SK-N-SH treated with all-trans-retinoic acid at 6 μM for 48 hours (cell line): ENCODE measurements around the gene RBP2.

Experiments
- ATAC-seq: fragments of 200-7000 bp; cut with Tn5 transposase; 3 replicates; pipeline ENCODE4 v1.9.1; 2020; ENCODE audit warnings: mild to moderate bottlenecking, moderate library complexity
- CREB5 ChIP-seq: fragments of 250-450 bp; sonication (Bioruptor Pico); IDR thresholded peaks from 2 replicates; pipeline ENCODE4 v1.5.1; 2020; ENCODE audit warnings: low read depth, mild to moderate bottlenecking, moderate library complexity
- CSDC2 ChIP-seq: fragments of 250-450 bp; sonication (Bioruptor Pico); IDR thresholded peaks from 2 replicates; pipeline ENCODE4 v1.5.0; 2020; ENCODE audit warnings: mild to moderate bottlenecking, moderate library complexity
- CSRNP3 ChIP-seq: fragments of 250-450 bp; sonication (Bioruptor Pico); IDR thresholded peaks from 2 replicates; pipeline ENCODE4 v1.5.1; 2021; ENCODE audit warnings: mild to moderate bottlenecking, moderate library complexity
- ESRRG ChIP-seq: fragments of 250-450 bp; sonication (Bioruptor Pico); IDR thresholded peaks from 2 replicates; pipeline ENCODE4 v1.6.1; 2021; ENCODE audit warnings: mild to moderate bottlenecking
- ISL1 ChIP-seq: fragments of 250-450 bp; sonication (Bioruptor Pico); IDR thresholded peaks from 2 replicates; pipeline ENCODE4 v2.1.2; 2022; ENCODE audit warnings: mild to moderate bottlenecking, moderate library complexity
- PATZ1 ChIP-seq: fragments of 250-450 bp; sonication (Bioruptor Pico); IDR thresholded peaks from 2 replicates; pipeline ENCODE4 v1.8.0; 2020; ENCODE audit warnings: mild to moderate bottlenecking, moderate library complexity, borderline replicate concordance
- POU6F1 ChIP-seq: fragments of 250-450 bp; sonication (Bioruptor Pico); IDR thresholded peaks from 2 replicates; pipeline ENCODE4 v1.8.0; 2021; ENCODE audit warnings: low read depth, mild to moderate bottlenecking, moderate library complexity, borderline replicate concordance
- PPARA ChIP-seq: fragments of 250-450 bp; sonication (Bioruptor Pico); IDR thresholded peaks from 2 replicates; pipeline ENCODE4 v1.5.0; 2020; ENCODE audit warnings: mild to moderate bottlenecking, borderline replicate concordance
- RARB ChIP-seq: fragments of 250-450 bp; sonication (Bioruptor Pico); IDR thresholded peaks from 2 replicates; pipeline ENCODE4 v1.8.0; 2021; ENCODE audit warnings: mild to moderate bottlenecking, moderate library complexity
- SNAI2 ChIP-seq: fragments of 250-450 bp; sonication (Bioruptor Pico); IDR thresholded peaks from 2 replicates; pipeline ENCODE4 v1.5.0; 2020; ENCODE audit warnings: mild to moderate bottlenecking, moderate library complexity
- TCF4 ChIP-seq: fragments of 250-450 bp; sonication (Bioruptor Pico); IDR thresholded peaks from 2 replicates; pipeline ENCODE4 v1.8.0; 2021; ENCODE audit warnings: mild to moderate bottlenecking, moderate library complexity, borderline replicate concordance
- TSHZ2 ChIP-seq: fragments of 250-450 bp; sonication (Bioruptor Pico); IDR thresholded peaks from 2 replicates; pipeline ENCODE4 v1.5.0; 2020; ENCODE audit warnings: mild to moderate bottlenecking, moderate library complexity
- ZC3H10 ChIP-seq: fragments of 250-450 bp; sonication (Bioruptor Pico); IDR thresholded peaks from 2 replicates; pipeline ENCODE4 v1.5.1; 2021; ENCODE audit warnings: mild to moderate bottlenecking, moderate library complexity
- ZFP3 ChIP-seq: fragments of 250-450 bp; sonication (Bioruptor Pico); IDR thresholded peaks from 2 replicates; pipeline ENCODE4 v1.5.0; 2020; ENCODE audit warnings: mild to moderate bottlenecking, moderate library complexity
- ZNF565 ChIP-seq: fragments of 450-650 bp; formaldehyde crosslinking; conservative IDR thresholded peaks from 2 replicates; pipeline ENCODE4 v1.5.0; 2020; ENCODE audit warnings: low read depth, mild to moderate bottlenecking, moderate library complexity
- ZNF70 ChIP-seq: fragments of 450-650 bp; formaldehyde crosslinking; IDR thresholded peaks from 2 replicates; pipeline ENCODE4 v1.5.0; 2020; ENCODE audit warnings: mild to moderate bottlenecking, moderate library complexity
- ZNF8 ChIP-seq: fragments of 450-650 bp; formaldehyde crosslinking; IDR thresholded peaks from 2 replicates; pipeline ENCODE4 v1.5.0; 2020; ENCODE audit warnings: mild to moderate bottlenecking, moderate library complexity

RBP2 gene

GRCh38 chr3:139430493-139430892 is 45.8 kb downstream of the RBP2 start:
- ATAC-seq = no peak
- TF ChIP-seq POU6F1 (CRISPR knock-in tag) (no peak), PPARA (CRISPR knock-in tag) (no peak), CSDC2 (CRISPR knock-in tag) (no peak), SNAI2 (CRISPR knock-in tag) (no peak), RARB (CRISPR knock-in tag) (no peak), PATZ1 (no peak), ZC3H10 (CRISPR knock-in tag) (no peak), ZNF565 (no peak), ISL1 (no peak)

GRCh38 chr3:139427283-139428060 is 48.8 kb downstream of the RBP2 start:
- no peak for TF ChIP-seq RARB (CRISPR knock-in tag)
- TF ChIP-seq ZNF70 (CRISPR knock-in tag) = no peak
- peak; percentile 97 for ATAC-seq

GRCh38 chr3:139425745-139426400 is 50.4 kb downstream of the RBP2 start:
- no peak for TF ChIP-seq POU6F1 (CRISPR knock-in tag)
- TF ChIP-seq TSHZ2 = no peak
- no peak for TF ChIP-seq PPARA (CRISPR knock-in tag)
- TF ChIP-seq TCF4 (CRISPR knock-in tag) = no peak
- no peak for TF ChIP-seq ZC3H10 (CRISPR knock-in tag)
- TF ChIP-seq ZNF565 = no peak
- TF ChIP-seq ZFP3 (CRISPR knock-in tag) = no peak
- no peak for TF ChIP-seq SNAI2 (CRISPR knock-in tag)
- no peak for TF ChIP-seq ZNF70 (CRISPR knock-in tag)
- no peak for TF ChIP-seq CSDC2 (CRISPR knock-in tag)
- TF ChIP-seq ZNF8 (CRISPR knock-in tag) = no peak
- no peak for TF ChIP-seq PATZ1
- TF ChIP-seq CSRNP3 (CRISPR knock-in tag) = no peak
- TF ChIP-seq ESRRG = no peak
- TF ChIP-seq CREB5 (CRISPR knock-in tag) = no peak
- ATAC-seq = no peak
